MM.1S (cell line): ENCODE results near the gene C16orf95.

Source experiments
- DNase-seq: peaks from one replicate; pipeline ENCODE4 v3.0.0-alpha.2; 2015
- H2AFZ ChIP-seq: fragments of 300-600 bp; sonication (generic); 2 replicates; pipeline ENCODE4 v1.6.0; 2016; ENCODE audit warnings: antibody characterized with exemption, low read length
- H3F3A ChIP-seq: fragments of 300-600 bp; sonication (generic); 2 replicates; pipeline ENCODE4 v1.6.1; 2016; ENCODE audit warnings: mild to moderate bottlenecking, antibody characterized with exemption, low read length, moderate library complexity, mixed read lengths; ENCODE audit not compliant: insufficient read depth
- H3K27ac ChIP-seq: fragments of 300-600 bp; sonication (generic); 2 replicates; pipeline ENCODE4 v1.5.1; 2016; ENCODE audit warnings: mild to moderate bottlenecking, low read length
- H3K27me3 ChIP-seq: fragments of 300-600 bp; sonication (generic); replicated peaks from 2 replicates; pipeline ENCODE4 v1.6.0; 2016; ENCODE audit warnings: low read length; ENCODE audit not compliant: insufficient read depth
- H3K36me3 ChIP-seq: fragments of 300-600 bp; sonication (generic); replicated peaks from 2 replicates; pipeline ENCODE4 v1.6.1; 2016; ENCODE audit warnings: mild to moderate bottlenecking, low read length, mixed read lengths; ENCODE audit not compliant: insufficient read depth
- H3K4me1 ChIP-seq: fragments of 300-600 bp; sonication (generic); 2 replicates; pipeline ENCODE4 v1.6.1; 2016; ENCODE audit warnings: low read length, mixed read lengths
- H3K4me2 ChIP-seq: fragments of 300-600 bp; sonication (generic); 2 replicates; pipeline ENCODE4 v1.6.0; 2016; ENCODE audit warnings: low read depth, low read length
- H3K4me3 ChIP-seq: fragments of 300-600 bp; sonication (generic); 2 replicates; pipeline ENCODE4 v1.5.1; 2016; ENCODE audit warnings: low read length, mixed read lengths
- H3K79me2 ChIP-seq: fragments of 300-600 bp; sonication (generic); 2 replicates; pipeline ENCODE4 v1.6.1; 2016; ENCODE audit warnings: mixed run types, low read length, mixed read lengths
- H3K9ac ChIP-seq: fragments of 300-600 bp; sonication (generic); 2 replicates; pipeline ENCODE4 v1.6.1; 2016; ENCODE audit warnings: low read length, mixed read lengths
- H3K9me2 ChIP-seq: fragments of 300-600 bp; sonication (generic); replicated peaks from 2 replicates; pipeline ENCODE4 v1.6.1; 2016; ENCODE audit warnings: mild to moderate bottlenecking, low read length, mixed read lengths; ENCODE audit not compliant: insufficient read depth
- H3K9me3 ChIP-seq: fragments of 300-600 bp; sonication (generic); replicated peaks from 2 replicates; pipeline ENCODE4 v1.6.1; 2016; ENCODE audit warnings: mild to moderate bottlenecking, low read length, mixed read lengths; ENCODE audit not compliant: insufficient read depth
- H4K20me1 ChIP-seq: fragments of 300-600 bp; sonication (generic); 2 replicates; pipeline ENCODE4 v1.6.1; 2016; ENCODE audit warnings: mild to moderate bottlenecking, low read length, moderate library complexity, mixed read lengths; ENCODE audit not compliant: insufficient read depth
- EZH2 ChIP-seq: fragments of 300-600 bp; sonication (generic); optimal IDR thresholded peaks from 2 replicates; pipeline ENCODE3; 2017; ENCODE audit warnings: low read depth, mild to moderate bottlenecking, antibody characterized with exemption, low read length, mixed read lengths
- EZH2phosphoT487 ChIP-seq: fragments of 300-600 bp; sonication (generic); IDR thresholded peaks from 2 replicates; pipeline ENCODE4 v1.6.1; 2018; ENCODE audit warnings: antibody characterized with exemption, low read length
- TF ChIP-seq, protein P1 (sequence below): fragments of 300-600 bp; sonication (generic); IDR thresholded peaks from 2 replicates; pipeline ENCODE4 v1.5.1; 2016; ENCODE audit warnings: antibody characterized with exemption, low read length, mixed read lengths

The C16orf95 gene

DNA sequence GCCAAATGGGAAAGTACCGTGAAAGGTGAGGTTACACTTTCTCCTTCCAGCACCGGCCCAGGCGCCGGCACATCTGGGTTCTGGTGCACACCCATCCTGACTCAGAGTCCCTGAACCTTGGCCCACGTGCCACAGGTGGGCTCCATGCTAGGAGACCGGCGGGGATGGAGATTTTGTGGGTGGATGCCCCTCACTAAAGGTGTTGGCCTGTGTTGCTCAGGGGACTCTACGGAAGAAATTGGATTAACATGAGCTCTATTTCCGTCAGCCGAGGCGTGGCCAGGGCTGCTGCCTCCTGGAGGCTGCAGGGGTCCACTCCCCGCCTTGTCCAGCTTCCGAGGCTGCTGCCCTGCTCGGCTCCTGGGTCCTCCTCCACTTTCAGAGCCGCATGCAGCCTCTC is 35.6 kb upstream of the C16orf95 start:
- H3K79me2 ChIP-seq, result no peaks in the 10 kb centered on the region
- H3F3A ChIP-seq, result no peaks in the 10 kb centered on the region
- no peak overlapping the region for H3K27ac ChIP-seq
- no peak overlapping the region for H3K4me3 ChIP-seq
- H3K27me3 ChIP-seq, result no peaks in the 10 kb centered on the region
- TF ChIP-seq, protein P1, sequence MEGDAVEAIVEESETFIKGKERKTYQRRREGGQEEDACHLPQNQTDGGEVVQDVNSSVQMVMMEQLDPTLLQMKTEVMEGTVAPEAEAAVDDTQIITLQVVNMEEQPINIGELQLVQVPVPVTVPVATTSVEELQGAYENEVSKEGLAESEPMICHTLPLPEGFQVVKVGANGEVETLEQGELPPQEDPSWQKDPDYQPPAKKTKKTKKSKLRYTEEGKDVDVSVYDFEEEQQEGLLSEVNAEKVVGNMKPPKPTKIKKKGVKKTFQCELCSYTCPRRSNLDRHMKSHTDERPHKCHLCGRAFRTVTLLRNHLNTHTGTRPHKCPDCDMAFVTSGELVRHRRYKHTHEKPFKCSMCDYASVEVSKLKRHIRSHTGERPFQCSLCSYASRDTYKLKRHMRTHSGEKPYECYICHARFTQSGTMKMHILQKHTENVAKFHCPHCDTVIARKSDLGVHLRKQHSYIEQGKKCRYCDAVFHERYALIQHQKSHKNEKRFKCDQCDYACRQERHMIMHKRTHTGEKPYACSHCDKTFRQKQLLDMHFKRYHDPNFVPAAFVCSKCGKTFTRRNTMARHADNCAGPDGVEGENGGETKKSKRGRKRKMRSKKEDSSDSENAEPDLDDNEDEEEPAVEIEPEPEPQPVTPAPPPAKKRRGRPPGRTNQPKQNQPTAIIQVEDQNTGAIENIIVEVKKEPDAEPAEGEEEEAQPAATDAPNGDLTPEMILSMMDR, result no peak
- TF ChIP-seq EZH2phosphoT487 (no peak), EZH2 (no peak)
- H3K9me2 ChIP-seq, result no peaks in the 10 kb centered on the region
- no peak overlapping the region for H3K4me2 ChIP-seq
- no peaks in the 10 kb centered on the region for H3K4me1 ChIP-seq
- H4K20me1 ChIP-seq, result no peaks in the 10 kb centered on the region
- no peak overlapping the region for H2AFZ ChIP-seq
- H3K9me3 ChIP-seq, result no peaks in the 10 kb centered on the region
- DNase-seq, result no peak
- H3K9ac ChIP-seq, result no peak overlapping the region
- H3K36me3 ChIP-seq, result no peaks in the 10 kb centered on the region

DNA sequence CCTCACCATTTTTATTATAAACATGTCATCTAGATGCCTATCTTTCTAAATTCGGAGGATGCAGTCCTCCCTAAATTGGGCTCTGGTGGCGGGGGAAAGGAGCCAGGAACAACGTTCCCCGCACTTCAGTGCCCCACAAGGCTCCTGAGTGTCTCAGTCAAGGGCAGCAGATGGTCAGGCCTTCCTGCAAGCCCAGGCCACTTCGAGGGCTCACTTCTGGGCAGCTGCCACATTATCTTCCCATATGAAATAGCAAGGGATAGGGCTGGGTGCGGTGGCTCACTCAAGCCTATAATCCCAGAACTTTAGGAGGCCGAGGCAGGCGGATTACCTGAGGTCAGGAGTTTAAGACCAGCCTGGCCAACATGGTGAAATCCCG is 34.1 kb upstream of the C16orf95 start:
- no peaks in the 10 kb centered on the region for H3K9me3 ChIP-seq
- no peak overlapping the region for H3K4me2 ChIP-seq
- no peak overlapping the region for H2AFZ ChIP-seq
- TF ChIP-seq, protein P1, result no peak
- TF ChIP-seq EZH2, result no peak
- no peak for TF ChIP-seq EZH2phosphoT487
- H3F3A ChIP-seq, result no peaks in the 10 kb centered on the region
- H3K9me2 ChIP-seq, result no peaks in the 10 kb centered on the region
- no peaks in the 10 kb centered on the region for H3K79me2 ChIP-seq
- no peak overlapping the region for H3K27ac ChIP-seq
- no peak overlapping the region for H3K9ac ChIP-seq
- no peaks in the 10 kb centered on the region for H3K27me3 ChIP-seq
- DNase-seq, result no peak
- H3K4me1 ChIP-seq, result no peaks in the 10 kb centered on the region
- no peak overlapping the region for H3K4me3 ChIP-seq
- H4K20me1 ChIP-seq, result no peaks in the 10 kb centered on the region
- no peaks in the 10 kb centered on the region for H3K36me3 ChIP-seq

DNA sequence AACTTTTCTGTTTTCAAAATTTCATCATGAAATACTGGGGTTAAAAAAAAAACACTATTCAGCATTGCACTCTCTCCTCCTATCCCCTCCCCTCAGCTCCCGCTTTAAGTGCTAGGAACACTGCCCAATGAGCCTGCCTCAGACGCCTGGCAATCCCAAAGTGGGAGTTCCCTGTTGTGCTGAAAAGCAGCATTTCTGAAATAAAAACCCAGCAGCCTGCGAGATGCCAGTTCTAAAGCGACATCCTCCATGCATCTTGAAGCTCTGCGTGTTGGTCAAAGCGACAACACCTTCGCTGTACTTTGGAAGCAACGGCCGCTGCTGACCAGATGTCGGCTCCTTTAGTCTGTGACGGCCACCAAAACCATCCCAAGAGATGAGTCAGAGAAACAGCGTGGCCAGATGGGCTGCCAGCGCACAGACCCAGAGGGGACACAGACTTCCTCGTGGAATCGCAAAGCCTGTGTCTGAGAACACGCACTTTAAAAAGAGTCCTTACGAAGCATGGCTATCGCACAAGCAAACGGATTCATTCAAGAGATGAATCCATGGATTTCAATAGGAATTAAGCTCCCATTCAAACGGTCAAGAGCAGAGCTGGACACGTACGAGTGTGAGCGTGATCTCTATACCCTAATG is 33.6 kb upstream of the C16orf95 start:
- no peaks in the 10 kb centered on the region for H3K27me3 ChIP-seq
- H3K4me3 ChIP-seq, result no peak overlapping the region
- no peak overlapping the region for H3K4me2 ChIP-seq
- H3K9ac ChIP-seq, result no peak overlapping the region
- TF ChIP-seq, protein P1, result no peak
- TF ChIP-seq EZH2phosphoT487 (no peak), EZH2 (no peak)
- no peaks in the 10 kb centered on the region for H3K9me3 ChIP-seq
- H3K4me1 ChIP-seq, result no peaks in the 10 kb centered on the region
- no peaks in the 10 kb centered on the region for H3K9me2 ChIP-seq
- H2AFZ ChIP-seq, result no peak overlapping the region
- no peaks in the 10 kb centered on the region for H4K20me1 ChIP-seq
- no peaks in the 10 kb centered on the region for H3K79me2 ChIP-seq
- H3F3A ChIP-seq, result no peaks in the 10 kb centered on the region
- no peaks in the 10 kb centered on the region for H3K36me3 ChIP-seq
- DNase-seq, result no peak
- H3K27ac ChIP-seq, result no peak overlapping the region
